ENCODE results near the gene GSG1L.

GSG1L gene

DNA sequence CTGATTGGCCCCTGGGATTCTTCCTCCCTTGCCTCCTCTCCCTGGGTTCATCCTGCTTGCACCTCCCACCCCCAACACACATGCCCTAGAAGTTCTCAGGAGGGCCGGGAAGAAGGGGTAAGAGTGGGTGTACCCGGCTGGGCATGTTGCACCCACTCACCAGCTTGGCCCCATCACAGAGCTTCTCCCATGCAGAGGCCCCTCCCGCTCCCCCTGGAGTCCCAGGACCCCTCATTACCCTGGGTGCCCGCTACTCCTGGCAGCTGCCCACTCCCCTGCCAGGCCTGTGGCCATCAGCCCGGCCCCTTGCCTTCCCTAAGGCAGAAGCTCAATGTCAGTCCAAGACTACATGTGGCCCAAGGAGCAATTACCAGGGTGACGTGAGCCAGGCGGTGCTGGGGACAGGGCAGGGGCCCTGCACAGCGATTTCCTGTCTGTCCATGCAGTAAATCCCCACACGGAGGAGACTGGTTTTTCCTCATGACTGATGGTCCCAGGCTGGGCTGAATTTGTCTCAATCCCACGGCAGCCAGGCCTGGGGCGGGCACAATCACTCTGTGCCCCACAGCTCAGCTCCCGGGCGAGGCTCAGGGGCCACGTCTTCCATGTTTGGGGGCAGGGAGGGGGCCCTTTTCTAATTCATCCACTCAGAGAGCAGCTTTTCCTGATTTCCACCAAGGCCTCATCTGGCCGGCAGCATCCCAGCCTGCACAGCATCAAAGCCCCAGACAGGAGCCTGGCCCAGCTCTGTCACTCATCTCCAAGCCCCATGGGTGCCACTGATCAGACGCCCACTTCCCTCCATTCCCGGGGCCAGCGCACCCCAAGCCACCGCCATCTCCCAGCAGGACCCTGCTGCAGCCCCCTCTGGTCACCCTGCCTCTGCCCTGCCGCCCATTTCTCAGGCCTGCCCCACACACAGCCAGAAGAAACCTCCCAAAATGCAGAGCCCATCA is 278.9 kb downstream of the GSG1L start:
- DNase-seq = no peak

DNA sequence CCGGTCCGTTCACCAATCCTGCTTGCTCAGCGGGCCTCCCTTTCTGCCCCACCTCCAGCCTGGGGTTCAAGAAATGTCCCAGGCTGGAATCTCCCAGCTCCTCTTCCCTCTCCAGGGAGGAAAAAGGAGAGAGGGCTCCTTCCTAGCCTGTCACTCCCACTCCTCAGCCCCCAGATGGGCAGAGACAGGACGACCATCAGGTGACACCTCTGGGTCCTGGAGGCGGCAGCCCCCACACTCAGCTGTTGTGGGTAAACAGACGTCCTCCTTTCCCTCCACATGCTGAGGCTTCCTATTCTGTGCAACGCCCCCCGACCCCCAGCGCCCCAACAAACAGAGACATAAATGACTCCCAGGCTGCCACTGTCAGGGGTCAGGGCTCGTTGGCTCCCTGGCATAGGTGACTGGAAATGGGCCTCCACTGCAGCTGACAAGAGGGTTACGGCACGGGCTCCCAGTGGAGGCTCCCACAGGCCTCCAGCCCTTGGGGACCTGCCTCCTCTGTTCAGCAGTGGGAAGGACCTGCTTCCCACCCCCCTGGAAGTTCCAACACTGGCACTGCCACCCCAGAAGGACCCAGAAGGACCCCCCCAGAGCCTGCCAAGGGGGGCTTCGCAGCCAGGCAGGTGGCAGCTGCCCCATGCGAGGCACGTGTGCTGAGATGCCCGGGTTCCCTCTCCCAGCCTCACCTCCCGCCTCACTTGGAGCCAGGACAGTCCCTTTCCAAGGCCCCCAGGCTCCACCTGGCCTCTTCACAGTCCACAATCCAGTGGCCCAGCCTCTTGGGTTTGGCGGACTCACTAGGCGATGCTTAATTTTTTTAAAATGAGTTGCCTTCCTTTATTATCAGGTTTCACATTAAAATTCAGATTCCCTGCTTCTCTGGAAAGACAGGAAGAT is 281.3 kb downstream of the GSG1L start:
- no peak for DNase-seq

DNA sequence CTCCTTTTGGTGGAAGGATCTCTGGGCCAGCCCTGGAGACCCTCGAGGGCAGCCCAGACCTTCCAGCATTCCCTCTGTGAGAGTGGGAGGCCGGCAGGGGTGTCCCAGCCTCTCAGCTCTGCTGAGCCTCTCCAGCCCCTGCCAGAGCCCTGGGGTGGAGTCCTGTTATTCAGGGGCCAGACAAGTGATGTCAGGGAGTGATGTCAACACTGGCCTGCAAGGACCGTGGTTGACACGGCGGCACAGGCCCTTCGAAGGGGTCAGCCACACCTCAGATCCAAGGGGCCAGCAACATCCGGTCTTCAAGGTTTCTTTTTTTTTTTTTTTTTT is 282.4 kb downstream of the GSG1L start:
- no peak for DNase-seq

DNA sequence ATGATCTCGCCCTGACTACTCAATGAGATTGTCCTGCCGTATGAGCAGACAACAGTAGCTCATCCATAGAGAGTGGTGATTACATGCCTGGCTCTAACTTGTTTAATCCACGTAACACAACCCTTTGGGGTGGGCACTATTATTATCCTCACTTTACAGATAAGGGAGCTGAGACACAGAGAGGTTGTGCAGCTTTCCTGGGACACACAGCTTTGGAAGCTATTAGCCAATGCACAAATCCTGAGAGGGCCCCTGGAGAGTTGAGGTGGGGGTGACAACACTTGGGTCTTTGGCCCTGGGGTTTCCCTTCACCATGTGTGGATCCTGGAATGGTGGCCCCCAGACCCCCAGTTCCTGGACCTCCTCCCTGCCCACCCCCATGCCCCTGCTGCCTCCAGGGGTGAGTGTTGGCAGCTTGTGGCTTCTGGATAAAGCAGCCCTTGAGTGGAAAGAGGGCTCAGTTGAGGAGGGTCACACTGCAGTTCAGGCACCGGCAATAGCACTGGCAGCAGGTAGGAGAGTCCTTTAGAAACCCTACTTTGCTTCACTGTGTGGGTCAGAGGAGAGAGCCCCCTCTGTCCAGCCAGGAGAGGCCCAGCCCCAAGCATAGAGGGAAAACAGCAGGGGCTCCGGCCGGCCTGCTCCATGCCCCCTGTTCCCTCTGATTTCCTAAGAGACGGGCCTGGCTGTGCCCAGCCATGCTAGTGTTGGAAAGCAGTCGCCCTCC is 282.9 kb downstream of the GSG1L start:
- no peak for DNase-seq

DNA sequence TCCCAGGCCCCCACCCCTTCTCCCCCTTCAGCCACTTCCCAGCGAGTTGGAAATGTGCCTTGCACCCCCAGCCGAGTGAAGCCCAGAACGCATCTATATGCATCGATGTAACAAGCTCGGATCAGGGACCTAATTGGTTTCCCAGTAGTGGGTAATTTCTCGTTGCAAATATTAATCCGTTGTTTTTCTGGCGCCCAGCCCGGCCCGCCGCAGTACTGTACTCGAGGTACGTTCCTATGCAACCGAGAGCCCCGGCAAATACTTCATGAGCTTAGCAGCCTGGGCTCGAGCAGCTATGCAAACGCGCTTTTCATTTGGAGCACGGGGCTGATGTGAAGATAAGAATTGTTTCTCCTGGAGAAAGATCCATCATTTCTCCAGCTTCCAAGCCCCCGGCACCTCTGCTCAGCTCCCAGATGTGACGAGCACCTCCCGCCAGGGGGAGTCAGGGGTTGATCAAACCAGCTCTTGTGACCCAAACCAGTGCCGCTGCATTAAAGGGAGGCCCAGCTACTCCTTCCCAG is 283.8 kb downstream of the GSG1L start:
- no peak for DNase-seq

DNA sequence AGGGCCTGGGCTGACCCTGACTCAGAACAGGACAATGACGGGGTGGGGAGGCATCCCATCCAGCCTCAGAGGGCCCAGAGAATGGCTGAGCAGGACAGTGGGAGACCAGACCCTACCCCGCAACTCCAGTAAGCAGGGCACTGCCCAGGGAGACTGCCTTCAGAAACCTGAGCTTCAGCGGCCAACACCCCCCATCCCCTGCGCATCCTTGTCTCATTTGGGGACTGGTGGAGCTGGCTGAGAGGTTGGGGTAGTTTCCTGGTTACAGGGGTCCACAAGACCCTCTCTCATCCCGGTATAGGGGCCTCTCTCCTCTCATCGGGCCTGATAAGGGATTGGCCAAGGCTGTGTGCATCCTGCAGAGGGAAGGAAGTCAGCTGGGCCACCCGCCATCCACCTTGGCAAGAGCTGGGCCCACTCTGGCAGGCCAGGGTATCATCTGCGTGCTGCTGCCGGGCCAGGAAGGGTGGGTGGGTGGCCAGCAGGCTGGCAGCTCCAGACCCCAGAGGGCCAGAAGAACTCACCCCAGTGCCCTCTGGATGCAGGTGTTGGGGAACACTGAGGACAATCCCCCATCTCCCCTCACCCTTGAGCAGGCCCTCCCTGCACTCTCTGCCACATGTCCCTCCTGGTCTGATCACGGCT is 284.5 kb downstream of the GSG1L start:
- DNase-seq = no peak

DNA sequence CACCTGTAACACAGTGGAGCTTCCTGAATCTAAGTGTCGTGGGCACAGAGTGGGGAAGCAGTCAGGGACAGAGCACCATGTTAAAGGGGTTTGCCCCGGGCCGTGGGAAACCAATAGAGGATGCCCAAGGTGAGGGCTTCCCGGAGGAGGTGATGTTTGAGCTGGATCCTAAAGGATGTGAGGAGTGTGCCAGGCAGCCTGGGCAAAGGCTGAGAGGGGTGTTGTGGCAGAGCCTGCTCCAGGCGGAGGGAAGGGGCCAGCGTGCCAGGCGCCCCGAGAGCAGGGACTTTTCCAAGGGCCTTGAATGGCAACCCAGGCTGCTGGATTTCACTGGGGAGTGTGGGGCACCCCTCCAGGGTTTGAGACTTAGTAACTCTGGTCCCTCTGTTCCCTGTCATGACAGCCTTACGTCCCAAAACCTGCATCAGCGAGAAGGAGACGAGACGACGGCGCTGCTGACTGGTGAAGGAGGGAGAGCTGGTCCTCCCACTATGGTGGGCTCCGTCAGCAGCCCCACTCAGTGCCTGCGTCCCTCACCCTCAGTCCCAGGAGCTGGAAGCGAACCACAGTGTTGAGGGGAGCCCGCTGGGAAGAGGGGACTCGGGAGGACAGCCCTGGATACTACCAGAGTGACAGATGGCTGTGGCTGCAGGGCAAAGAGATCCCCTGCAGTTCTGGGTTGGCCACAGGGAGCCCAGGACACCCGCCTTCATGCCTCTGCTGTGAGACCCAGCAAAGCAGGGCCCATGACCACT is 285.2 kb downstream of the GSG1L start:
- no peak for DNase-seq

DNA sequence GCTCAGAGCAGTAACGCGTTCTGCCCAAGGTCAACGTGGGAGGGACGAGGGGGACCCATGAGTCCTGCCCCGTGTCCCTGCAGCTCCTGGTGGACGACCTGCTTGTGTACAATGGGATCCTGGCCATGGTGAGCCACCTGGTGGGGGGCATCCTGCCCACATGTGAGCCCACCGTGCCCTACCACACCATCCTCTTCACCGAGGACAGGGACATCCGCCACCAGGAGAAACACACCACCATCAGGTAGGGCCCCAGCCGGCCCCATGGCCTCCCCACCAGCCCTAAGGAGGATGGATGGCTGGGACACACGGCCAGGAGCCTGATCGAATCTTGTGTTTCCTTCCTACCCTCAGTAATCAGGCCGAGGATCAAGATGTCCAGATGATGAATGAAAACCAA is 286.0 kb downstream of the GSG1L start:
- DNase-seq = no peak

DNA sequence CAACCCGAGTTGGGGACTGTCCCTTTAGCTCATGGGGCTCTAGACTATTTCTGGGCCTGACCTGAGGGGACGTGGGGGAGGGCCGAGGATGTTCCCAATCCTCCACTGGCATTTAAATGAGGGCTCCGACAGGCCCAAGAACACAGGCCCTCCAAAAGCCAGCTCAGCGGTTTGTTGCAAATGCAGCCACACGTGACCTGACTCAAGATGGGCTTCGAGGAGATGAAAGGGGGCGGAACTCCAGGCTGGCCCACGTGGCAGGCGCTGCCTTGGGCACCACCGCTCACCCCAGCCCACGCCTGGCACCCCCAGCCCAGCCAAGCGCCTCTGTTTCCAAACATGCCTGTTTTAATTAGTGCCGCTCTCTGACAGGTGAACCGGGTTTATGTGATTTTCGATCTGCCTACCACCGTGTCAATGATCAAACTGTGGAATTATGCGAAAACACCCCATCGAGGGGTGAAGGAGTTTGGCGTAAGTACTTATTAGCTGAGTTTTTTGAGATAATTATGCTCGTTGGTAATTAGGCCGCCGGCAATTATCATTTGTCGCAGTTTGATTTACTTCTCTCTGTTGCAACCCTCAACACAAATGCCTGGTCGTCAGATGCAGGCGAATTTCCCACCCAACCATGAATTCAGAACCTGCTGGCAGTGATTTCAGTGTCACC is 286.8 kb downstream of the GSG1L start:
- DNase-seq = no peak

DNA sequence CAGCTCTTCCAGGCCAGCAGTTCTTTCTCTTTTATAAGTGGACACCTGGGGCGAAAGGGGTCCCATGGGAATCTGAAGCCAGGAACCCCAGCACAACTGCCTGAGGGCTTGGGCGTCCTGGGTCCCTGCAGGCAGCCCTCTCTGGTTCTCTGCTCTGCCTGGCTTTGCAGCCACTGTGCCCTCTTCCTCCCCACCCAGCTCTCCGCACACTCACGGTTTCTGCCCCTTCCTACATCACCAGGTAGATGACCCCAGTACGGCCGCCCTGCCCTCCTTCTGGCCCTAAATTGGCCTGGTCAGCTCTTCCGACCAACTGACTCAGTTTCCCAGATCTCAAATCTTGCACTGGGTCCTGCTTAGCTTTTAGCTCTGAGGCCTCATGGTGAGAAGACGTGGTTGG is 288.3 kb downstream of the GSG1L start:
- DNase-seq = no peak

DNA sequence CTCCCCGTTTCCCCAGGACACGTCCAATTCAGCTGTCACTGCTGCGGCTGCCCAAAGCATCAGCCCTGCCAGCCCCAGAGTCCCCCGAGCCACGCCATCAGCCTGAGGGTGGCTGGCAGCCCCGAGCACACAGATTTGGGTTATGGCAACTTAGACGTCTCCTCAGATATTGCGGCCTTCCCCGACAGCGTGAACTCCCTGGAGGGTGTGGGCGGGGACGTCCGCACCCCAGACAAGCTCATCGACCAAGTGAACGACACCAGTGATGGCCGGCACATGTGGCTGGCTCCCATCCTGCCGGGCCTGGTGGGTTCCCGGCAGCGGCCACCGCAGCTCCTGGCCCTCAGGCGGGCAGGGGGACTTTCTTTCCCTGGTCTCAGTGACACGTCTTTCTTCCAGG is 288.7 kb downstream of the GSG1L start:
- DNase-seq = no peak

DNA sequence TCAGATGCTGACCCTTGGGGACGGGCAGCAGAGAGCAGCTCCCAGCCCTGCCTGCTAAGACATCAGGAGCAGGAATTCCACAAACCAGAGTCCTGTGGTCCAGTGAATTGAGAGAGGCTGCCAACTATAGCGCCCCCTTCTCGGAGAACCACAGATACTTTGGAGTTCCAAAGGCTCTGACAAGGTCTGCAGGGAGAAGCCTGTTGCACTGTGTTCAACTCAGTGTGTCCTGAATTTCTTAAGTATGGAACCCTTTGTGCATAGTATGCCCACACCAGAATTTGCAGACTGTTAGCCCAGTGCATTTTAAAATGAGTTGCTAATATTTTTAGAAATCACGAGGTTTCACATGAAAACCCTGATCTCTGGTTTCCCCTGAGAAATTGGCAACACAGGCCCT is 290.2 kb downstream of the GSG1L start:
- DNase-seq = no peak

DNA sequence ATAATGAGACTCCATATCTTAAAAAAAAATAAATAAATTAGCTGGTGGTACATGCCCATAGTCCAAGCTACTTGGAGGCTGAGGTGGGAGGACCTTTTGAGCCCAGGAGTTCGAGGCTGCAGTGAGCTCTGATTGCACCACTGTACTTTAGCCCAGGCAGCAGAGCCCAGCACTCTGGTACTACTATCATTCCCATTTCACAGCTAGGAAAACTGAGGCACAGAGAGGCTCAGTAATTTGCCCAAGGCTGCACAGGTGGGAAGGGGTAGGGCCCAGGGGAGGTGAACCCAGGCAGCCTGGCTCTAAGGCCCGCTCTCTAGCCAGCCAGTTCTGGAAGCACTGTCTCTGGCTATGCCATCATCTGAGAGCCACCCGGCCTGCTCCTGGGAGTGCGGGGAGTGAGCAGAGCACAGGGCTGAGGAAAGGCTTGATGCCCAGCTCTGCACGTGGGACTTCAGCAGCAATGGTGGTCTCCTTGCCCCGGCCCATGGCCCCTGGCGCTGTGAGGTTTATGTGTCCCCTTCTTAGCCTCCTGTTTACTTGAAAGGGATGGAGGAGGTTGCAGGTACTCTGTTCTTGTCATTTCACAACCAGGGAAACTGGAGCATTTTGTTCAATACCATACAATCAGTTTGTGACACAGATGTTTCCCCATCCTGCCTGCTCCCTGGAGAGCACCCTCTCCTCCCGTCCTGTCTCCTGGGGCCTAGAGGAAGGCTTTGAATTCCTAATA is 291.3 kb downstream of the GSG1L start:
- DNase-seq = no peak

DNA sequence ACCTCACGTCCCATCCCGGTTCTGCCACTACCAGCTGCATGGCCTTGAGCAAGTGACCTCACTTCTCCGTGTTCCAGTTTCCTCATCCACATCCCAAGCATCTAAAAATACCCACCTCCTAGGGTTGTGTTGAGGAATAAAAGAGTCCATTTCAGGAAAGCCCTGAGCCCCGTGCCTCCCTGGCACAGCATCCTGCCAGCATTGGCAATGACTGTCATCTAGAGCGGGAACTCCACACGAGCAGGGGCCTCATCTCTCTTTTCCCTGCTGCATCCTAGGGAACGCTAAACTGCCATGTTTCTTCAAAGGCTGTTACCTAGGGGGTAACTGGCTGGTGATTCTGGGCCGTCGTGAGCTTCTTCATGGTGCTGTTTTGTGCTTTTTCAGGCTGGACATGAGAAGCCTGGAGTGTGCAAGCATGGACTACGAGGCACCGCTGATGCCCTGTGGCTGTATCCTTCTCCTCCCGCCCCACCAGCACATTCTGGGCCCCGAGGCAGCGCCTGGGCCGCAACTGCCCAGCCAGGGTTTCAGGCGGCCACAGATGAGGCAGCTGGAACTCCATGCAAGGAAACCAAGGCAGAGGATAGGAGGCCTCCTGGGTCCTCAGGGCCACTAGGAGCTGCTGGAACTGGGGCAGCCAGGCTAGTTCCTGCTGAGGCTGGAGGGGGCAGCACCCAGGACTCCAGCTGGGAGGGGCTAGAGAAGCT is 292.2 kb downstream of the GSG1L start:
- DNase-seq = no peak

DNA sequence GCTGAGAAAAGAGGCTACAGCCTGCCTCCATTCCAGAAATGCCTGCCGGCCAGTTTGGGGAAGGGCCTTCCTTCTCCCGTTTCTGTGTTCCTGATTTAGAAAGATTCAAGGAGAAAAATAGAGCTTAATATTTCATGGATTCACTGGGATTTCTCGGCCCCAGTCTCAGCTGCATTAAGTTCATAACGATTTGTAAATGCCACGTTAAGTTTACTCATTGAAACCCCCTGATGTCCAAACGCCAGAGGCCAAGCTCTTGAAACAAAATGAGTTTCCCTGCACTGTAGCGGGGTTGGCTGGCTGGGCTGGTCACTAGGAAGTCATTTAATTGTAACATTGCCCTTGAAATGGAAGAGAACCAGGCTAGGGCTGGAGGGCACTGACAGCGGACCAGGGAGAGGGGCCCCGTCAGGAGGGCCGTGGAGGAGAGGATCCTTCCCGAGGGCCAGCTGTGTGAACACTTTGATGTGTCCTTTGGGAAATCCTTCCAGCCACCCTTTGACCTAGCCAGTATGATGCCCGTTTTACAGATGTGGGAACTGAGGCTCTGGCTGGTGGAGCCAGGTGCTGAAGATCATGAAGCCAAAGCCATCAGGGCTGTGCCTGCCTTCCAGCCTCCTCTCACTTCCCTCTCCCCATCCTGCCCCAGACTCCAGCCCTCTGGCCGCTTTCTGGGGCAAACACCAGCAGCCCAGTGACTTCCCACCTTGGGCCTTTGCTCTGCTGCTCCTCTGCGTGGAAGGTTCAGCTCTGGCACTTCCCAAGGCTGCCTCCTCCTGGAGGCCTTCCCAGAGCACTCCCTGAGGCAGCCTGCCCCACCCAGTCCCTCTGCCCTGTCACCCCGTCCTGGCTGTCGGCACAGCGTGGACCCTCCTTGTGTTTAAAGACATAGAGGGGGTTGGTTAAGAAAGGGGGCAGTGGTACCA is 293.0 kb downstream of the GSG1L start:
- DNase-seq = no peak

DNA sequence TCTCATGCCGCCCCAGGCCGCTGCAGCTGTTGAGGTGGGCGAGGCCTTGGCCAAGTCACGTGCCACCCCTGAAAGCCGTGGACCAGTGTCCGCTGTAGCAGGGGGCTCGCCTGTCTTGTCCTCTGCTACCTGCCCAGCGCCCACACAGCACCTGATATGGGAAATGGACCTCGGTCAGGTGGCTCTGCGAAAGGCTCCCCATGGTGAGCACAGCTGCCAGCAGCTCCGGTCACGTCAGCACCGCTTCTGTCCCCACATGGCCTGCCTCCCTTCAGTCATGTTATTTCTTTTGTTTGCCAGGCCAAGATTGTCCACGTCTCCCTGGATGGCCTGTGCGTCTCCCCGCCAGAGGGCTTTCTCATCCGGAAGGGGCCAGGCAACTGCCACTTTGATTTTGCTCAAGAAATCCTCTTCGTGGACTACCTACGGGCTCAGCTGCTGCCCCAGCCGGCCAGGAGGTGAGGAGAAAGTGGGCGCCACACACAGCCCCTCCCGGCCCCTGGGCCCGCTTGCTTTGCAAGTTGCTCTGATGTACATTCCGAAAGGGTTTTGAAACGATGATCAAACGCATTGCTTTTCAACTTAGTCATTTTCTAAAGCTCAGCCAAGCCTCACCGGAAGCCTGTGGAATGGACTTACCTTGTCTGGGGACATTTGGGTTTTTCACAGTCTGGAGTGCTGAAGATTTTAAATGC is 293.8 kb downstream of the GSG1L start:
- DNase-seq = no peak

DNA sequence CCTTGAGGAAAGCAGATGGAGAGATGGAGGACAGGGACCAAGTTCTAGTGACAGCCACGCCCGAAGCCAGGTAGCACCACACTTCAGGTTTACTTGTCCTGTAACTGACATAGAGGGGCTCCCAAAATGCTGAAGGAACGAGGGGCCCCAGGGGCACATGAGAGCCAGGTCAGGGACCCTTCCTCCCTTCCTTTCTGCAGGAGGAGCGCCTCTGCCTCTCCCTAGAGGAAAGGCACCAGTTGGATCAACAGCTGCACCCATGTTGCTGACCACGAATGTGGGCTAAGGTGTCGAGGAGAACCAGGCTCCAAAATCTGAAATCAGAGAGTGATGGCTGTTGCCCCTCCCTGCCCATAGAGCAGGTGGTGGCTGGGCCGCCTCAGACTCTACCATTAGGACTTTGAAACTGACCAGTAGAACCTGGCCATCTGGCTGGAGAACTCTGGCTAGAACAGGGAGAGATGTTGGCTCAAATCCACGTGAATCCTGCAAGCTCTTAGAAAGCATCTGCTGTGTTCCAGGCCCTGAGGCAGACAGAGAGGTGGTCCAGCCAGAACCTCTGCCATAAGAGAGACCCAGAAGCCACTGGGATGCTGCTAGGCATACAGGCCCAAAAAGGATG is 294.8 kb downstream of the GSG1L start:
- DNase-seq = no peak
